HG03520 (cell line): ENCODE results near the gene DRD5.
A peak's percentile ranks its signal among the peaks of the same experiment; 100 is the strongest.

Experiments used
- ATAC-seq: cut with Tn5 transposase; IDR thresholded peaks from one replicate; pipeline ENCODE4 v1.9.1; 2021; ENCODE audit warnings: mild to moderate bottlenecking, moderate library complexity; ENCODE audit not compliant: unreplicated experiment

The DRD5 gene

DNA sequence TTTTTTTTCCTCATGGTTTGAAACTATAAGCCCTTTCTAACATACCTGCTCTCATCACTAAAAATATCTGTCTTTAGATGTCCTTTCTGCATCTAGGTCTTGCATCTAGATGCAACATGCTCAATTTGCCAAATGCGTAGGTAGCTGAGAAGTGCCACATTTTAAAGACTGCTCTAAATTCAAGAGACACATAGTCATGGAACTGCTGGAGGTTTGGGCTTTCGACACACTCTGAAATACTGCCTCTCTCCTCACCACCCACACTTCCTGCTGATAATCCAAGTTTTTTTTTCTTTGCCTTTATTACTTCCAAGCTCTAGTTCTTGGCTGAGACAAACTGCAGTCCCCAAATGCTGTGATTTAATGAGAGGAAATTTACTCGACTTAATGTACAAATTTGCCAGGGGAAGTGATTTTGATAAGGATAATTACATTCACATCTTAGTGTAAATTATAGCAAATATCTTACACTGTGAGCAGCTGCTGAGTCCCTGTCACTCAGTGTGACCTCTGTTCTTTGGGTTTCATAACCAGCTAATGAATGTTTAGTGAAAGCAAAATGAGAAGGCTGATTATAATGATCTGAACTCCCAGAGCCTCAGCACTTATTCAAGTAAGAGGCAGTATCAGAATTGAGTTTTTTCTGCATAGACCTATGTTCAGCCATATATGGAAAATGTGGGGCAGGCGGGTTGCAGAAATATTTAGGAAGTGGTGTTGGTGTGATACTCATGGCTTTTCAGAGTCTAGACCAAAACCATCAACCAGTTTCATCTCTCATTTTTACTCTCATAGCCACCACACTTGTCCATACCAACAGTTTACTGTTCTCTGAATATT lies 31.3 kb downstream of the DRD5 start:
- ATAC-seq, result peak; percentile 79

DNA sequence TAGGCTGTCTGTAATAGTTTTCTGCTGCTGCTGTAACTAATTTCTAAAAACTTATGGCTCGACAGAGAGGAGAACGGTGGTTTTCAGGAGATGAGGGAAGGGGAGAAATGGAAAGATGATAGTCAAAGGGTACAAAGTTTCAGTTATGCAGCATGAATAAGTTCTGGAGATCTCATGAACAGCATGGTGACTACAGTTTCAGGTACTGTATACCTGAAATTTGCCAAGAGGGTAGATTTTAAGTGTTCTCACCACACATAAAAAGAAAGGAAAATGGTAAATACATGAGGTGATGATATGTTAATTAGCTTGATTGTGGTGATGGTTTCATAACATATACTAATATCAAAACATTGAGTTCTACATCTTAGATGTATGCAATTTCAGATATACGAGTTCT lies 34.9 kb downstream of the DRD5 start:
- ATAC-seq, result no peak

DNA sequence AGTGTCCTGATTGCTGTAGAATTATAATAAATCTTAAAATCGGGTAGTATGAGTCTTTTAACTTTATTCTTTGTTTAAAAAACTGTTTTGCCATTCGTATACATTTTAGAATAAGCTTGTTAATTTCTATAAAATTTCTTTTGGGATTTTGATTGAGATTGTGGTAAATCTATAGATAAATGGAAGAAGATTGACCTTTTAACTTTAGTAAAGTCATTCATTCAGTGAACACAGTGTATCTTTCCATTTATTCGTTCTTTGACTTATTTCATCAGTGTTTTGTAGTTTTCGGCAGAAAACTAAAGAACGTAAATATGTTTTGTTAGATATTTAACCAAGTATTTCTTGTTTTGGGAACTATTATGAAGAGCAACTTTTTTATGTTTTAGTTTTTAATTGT lies 38.9 kb downstream of the DRD5 start:
- no peak for ATAC-seq

DNA sequence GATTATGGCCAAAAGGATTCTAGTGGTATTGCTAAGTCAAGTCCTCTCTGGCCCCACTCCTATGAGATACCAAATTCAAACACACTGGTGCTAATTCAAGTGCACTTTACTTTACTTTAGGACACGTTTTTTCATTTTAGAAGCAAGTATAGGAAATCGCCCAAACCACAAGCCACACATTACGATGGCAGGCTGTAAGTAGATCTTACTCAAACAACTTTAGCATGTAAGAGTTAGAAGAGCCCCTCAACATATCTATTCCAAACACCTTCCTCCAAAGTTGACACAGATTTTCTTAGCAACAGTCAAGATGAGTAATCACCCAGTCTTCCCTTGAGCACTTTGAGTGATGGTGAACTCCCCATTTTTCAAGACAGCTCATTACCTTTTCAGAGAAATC lies 43.6 kb downstream of the DRD5 start:
- ATAC-seq, result no peak

- ATAC-seq, result no peak
Observed at GRCh38 chr4:9826551-9826950, 45.1 kb downstream of the DRD5 start.

GRCh38 chr4:9832640-9833039 lies 51.2 kb downstream of the DRD5 start:
- ATAC-seq, result no peak

DNA sequence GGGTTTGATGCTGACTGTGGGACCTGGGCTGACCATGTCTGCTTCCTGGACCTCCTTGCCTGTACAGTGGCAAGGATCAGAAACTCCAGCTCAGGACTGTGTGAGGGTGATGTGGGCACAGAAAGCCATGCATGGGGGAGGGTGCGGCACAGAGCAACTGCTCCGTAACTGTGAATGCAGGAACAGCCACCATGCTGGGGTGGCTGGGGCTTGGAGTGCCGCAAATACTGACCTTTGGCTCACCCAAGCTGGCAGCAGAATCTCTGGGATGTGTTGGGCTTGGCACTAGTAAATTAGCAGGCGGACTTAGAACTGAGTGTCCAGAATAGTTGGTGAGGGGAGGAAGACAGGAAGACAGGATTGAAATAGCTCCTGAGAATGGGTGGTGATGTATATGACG lies 52.0 kb downstream of the DRD5 start:
- no peak for ATAC-seq
